Spinal cord (tissue), 10 donors: ENCODE measurements around the gene PPM1M. TPM values are rescaled to one million over a fixed set of nuclear protein-coding genes. Genes with fewer than 3 reads are reported as not detected.

Experiments used
- DNase-seq, 6 donors: peaks; one replicate each; pipeline versions ENCODE4 v3.0.0 to v3.0.0-alpha.2; 2013 to 2015; ENCODE audit warnings: low spot score in 6 of 6, low read depth in 4 of 6
- H3K27ac ChIP-seq: one replicate; pipeline ENCODE4 v1.5.1; 2013; ENCODE audit warnings: low read depth, low read length, control low read depth
- H3K27me3 ChIP-seq: one replicate; pipeline ENCODE4 v1.6.1; 2013; ENCODE audit warnings: low read length; ENCODE audit not compliant: control insufficient read depth, insufficient read depth
- H3K36me3 ChIP-seq: one replicate; pipeline ENCODE4 v1.6.1; 2013; ENCODE audit warnings: low read length; ENCODE audit not compliant: control insufficient read depth, insufficient read depth
- H3K4me1 ChIP-seq: one replicate; pipeline ENCODE4 v1.6.1; 2013; ENCODE audit warnings: low read length; ENCODE audit not compliant: control insufficient read depth, insufficient read depth
- H3K4me3 ChIP-seq: one replicate; pipeline ENCODE4 v1.5.1; 2013; ENCODE audit warnings: low read depth, low read length, control low read depth
- H3K9me3 ChIP-seq: one replicate; pipeline ENCODE4 v1.6.1; 2013; ENCODE audit warnings: low read length; ENCODE audit not compliant: control insufficient read depth, insufficient read depth
- WGBS: methylation state at CpG from one replicate; pipeline ENCODE4 v1.1.5; 2013; ENCODE audit warnings: missing lambda C conversion rate; ENCODE audit not compliant: insufficient coverage; 5-methylcytosine and 5-hydroxymethylcytosine counted together
- polyA plus RNA-seq, 2 donors: library from polyadenylated mRNA; unstranded; fragments of 120-200 nt; gene quantifications; one replicate each; pipeline ENCODE4 v1.2.1, GENCODE V29; 2013; ENCODE audit not compliant: insufficient read length in 2 of 2
- total RNA-seq, 2 donors: library from RNA; depleted of rRNA in 1 of 2; stranded (reverse); fragments of 120-200 nt in 1 of 2; fragments of >200 nt in 1 of 2; gene quantifications; one replicate each; pipeline versions ENCODE4 v1.2.3 to v1.2.4, GENCODE V29; 2013 to 2014
- donor health status: healthy.

PPM1M gene
- total and polyA plus RNA-seq, 4 donors: 7.9 to 21.7 (median 19.6) TPM

DNA sequence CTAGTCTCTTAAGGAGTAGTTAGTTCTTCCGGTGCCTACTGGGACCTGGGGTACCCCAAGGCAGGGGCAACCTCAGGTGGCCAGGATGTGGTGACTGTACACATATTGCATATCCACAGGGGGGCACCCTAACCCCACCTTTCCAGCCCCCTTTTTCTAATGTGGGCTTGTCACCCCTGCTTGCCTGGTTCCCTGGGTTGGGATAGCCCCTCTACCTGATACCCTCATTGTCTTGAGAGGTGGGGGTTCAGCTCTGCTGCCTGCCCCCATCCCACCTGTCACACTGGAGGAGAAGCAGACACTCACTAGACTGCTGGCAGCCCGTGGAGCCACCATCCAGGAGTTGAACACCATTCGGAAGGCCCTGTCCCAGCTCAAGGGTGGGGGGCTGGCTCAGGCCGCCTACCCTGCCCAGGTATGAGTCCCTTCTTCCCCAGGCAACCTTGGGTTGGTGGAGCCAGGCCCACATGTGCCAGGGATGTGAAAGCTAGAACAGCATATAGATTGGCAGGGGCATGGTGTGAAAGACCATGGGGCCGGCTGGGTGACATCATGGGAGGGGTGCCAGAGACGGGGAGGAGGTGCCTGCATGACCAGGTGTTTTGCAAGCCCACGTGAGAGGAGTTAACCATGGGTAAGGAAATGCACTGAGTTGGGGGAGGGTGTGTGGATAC, 46.1 kb downstream of the PPM1M start:
- peak in 2 of 6 donors; percentile 58 to 68 for DNase-seq
- peaks cover 58% of the 10 kb centered on the region for H3K4me1 ChIP-seq
- no peaks in the 10 kb centered on the region for H3K27me3 ChIP-seq
- peaks cover 50% of the 10 kb centered on the region for H3K36me3 ChIP-seq
- H3K4me3 ChIP-seq: no peak overlapping the region
- no peak overlapping the region for H3K27ac ChIP-seq
- 75% methylated on average over 7 of the region's 7 CpGs for WGBS
- H3K9me3 ChIP-seq: no peaks in the 10 kb centered on the region

DNA sequence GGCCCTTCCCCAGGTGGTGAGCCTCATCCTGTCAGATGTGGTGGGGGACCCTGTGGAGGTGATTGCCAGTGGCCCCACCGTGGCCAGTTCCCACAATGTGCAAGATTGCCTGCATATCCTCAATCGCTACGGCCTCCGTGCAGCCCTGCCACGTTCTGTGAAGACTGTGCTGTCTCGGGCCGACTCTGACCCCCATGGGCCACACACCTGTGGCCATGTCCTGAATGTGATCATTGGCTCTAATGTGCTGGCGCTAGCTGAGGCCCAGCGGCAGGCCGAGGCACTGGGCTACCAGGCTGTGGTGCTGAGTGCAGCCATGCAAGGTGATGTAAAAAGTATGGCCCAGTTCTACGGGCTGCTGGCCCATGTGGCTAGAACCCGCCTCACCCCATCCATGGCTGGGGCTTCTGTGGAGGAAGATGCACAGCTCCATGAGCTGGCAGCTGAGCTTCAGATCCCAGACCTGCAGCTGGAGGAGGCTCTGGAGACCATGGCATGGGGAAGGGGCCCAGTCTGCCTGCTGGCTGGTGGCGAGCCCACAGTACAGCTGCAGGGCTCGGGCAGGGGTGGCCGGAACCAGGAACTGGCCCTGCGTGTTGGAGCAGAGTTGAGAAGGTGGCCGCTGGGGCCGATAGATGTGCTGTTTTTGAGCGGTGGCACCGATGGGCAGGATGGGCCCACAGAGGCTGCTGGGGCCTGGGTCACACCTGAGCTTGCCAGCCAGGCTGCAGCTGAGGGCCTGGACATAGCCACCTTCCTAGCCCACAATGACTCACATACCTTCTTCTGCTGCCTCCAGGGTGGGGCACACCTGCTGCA, 46.9 kb downstream of the PPM1M start:
- 91% methylated on average over 17 of the region's 20 CpGs for WGBS

DNA sequence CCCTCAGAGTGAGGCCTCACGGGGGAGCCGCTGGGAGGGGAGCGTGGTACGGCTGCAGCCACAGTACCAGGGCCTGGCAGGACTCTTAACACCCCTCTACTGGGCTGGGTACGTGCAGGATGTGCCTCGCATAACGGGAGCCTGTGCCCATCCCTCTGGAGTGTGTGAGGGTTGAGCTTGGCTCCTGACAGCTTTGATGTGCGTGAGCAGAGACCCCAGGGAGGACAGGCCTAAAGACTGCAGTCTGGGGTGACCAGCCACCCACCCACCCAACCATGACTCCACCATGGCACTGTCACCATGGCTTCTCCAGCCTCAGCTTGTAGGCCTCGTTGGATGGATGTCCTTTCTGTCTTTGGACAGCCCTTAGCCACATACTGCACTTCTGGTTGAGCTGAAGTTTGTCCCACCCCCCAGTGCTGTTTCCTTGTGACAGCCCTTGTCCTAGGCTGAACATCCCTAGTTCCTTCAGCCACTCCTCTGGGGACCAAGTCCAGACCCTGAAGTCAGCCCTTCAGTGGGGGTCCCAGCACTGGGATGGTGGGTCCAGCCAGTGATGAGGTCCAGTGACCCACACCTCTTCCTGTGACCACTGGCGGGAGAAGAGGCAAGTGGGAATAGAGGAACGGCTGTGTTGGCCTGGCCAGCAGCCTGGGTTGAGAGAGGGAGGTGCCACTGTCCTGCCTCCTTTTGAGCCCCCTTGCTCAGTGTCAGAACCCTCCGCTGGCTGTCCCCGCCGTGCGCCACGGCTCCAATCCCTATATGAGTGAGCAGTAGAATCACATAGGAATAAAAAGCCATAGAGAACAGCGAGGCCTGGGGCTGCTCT, 48.1 kb downstream of the PPM1M start:
- Histone ChIP-seq H3K36me3 (peaks cover 53% of the 10 kb centered on the region), H3K27ac (no peak overlapping the region), H3K4me3 (no peak overlapping the region), H3K27me3 (no peaks in the 10 kb centered on the region), H3K4me1 (peaks cover 64% of the 10 kb centered on the region), H3K9me3 (no peaks in the 10 kb centered on the region)
- WGBS: 77% methylated on average over 13 of the region's 17 CpGs
- DNase-seq: no peak

More for the DNA sequence above, 46.9 kb downstream of the PPM1M start:
- no peaks in the 10 kb centered on the region for H3K27me3 ChIP-seq
- no peak overlapping the region for H3K27ac ChIP-seq
- H3K4me1 ChIP-seq: peaks cover 59% of the 10 kb centered on the region
- peaks cover 53% of the 10 kb centered on the region for H3K36me3 ChIP-seq
- no peak overlapping the region for H3K4me3 ChIP-seq
- no peak for DNase-seq
- H3K9me3 ChIP-seq: no peaks in the 10 kb centered on the region

DNA sequence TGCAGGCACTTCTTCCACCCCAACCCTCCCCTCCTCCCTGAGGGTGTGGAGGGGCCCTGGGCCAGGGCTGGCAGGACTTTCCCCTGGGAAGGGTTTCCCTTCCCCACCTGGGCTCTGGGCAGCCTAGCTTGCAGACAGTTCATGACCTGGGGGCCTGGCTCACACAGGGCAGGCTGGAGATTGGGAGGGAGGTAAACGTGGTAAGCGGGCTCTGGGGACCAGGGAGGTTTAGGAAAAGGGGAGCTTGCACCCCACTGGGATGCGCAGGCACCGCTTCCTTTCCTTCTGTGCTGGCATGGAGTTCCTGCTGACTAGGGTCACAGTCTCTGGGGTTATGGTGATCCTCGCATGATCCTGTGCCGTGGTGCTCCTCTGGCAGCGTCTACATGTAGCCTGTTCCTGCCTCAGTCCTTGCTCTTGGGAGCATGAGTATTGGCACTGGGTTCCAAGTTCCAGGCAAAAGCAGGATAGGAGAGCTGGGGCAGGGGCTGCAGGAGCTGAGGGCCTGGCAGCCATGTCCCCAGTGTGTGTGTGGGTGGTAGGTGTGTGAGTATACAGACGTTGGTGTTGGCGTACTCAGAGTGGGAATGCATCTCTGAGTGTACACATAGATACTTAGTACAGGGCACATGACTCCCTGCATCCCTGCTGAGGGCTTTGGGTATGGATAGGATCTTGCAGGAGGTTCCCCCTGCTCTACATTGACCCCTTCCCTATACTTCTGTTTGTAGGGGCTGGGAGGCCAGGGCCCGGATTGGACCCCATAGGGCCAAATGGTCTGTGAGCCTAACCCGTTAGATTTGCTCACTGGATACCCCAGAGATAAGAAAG, 49.0 kb downstream of the PPM1M start:
- H3K36me3 ChIP-seq: peaks cover 56% of the 10 kb centered on the region
- WGBS: 71% methylated on average over 7 of the region's 11 CpGs

DNA sequence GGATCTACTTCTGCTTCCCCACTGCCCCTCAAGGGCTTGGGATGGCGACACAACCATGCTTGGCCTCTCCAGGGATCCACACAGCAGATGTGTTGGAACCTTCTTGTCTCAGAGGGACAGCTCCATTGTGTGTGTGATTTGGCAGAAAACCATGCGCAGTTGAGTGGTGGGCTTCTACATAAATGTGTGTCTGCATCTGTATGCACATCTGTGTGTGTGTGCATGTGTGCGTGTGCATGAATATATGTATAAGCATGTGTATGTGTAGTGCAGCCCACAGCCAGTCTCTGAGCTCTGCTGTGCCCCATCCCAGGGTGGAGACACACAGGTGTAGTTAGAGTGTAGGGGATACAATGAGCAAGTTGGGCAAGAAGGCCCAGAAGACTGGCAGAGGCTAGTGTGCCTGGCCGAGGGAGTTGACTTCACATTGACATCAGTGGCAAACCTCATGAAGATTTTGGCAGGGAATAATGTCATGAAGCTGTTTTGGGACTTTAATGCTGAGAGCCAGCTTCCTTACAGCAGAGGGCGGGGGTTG, 50.2 kb downstream of the PPM1M start:
- Histone ChIP-seq H3K36me3 (peaks cover 44% of the 10 kb centered on the region), H3K4me1 (peaks cover 78% of the 10 kb centered on the region), H3K9me3 (no peaks in the 10 kb centered on the region), H3K27me3 (no peaks in the 10 kb centered on the region), H3K27ac (no peak overlapping the region), H3K4me3 (no peak overlapping the region)
- peak in 1 of 6 donors; percentile 51 for DNase-seq
- 87% methylated on average over 3 of the region's 5 CpGs for WGBS

More for the DNA sequence above, 49.0 kb downstream of the PPM1M start:
- no peak overlapping the region for H3K27ac ChIP-seq
- no peak for DNase-seq
- H3K4me3 ChIP-seq: no peak overlapping the region
- no peaks in the 10 kb centered on the region for H3K9me3 ChIP-seq
- no peaks in the 10 kb centered on the region for H3K27me3 ChIP-seq
- H3K4me1 ChIP-seq: peaks cover 71% of the 10 kb centered on the region

DNA sequence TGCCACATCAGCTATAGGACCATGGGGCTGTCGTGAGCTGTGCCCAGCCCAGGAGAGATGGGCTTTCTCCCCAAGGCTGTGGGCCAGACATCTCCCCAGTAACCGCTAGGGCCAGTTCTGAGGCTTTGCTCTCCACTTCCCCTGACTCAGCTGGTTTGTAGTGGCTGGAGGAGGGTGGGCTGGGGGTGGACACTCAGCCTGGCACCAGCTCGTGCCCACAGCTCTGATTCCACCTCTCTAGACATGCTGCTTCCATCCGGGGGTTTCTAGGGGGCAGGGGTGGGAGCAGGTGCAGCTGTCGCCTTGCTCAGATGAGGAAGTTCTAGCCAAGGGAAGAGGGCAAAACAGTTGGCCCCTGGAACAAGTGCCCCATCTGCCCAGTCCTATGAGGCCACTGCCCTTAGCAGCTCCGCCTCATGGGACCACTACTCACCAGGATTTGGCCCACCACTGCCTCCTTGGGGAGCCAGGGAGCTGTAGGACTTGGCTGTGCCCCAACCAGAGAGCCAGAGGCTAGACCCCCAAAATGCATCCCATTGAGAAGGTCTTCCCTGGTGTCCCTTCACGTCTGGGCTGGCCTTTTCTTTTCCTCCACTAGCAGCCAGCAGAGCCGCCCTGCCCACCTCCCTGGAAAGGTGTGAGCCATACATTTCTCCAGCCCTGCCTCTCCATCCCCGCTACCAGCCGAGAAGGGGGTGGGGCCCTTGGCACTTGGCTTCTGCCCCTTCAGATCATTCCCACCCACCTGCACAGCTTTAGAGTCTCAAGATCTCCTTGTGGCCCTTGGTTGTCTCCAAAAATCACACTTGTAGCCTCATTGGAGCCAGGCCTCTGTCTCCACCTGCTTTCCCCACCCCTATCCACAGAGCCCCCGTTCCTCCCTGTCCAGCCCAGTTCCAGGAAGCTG, 51.9 kb downstream of the PPM1M start:
- H3K9me3 ChIP-seq: no peaks in the 10 kb centered on the region
- peaks cover 26% of the 10 kb centered on the region for H3K36me3 ChIP-seq
- DNase-seq: peak in 1 of 6 donors; percentile 16
- H3K4me3 ChIP-seq: peak overlapping the region; percentile 54
- peaks cover 83% of the 10 kb centered on the region for H3K4me1 ChIP-seq
- H3K27ac ChIP-seq: peak overlapping the region; percentile 78
- WGBS: 42% methylated on average over 10 of the region's 11 CpGs
- H3K27me3 ChIP-seq: no peaks in the 10 kb centered on the region

DNA sequence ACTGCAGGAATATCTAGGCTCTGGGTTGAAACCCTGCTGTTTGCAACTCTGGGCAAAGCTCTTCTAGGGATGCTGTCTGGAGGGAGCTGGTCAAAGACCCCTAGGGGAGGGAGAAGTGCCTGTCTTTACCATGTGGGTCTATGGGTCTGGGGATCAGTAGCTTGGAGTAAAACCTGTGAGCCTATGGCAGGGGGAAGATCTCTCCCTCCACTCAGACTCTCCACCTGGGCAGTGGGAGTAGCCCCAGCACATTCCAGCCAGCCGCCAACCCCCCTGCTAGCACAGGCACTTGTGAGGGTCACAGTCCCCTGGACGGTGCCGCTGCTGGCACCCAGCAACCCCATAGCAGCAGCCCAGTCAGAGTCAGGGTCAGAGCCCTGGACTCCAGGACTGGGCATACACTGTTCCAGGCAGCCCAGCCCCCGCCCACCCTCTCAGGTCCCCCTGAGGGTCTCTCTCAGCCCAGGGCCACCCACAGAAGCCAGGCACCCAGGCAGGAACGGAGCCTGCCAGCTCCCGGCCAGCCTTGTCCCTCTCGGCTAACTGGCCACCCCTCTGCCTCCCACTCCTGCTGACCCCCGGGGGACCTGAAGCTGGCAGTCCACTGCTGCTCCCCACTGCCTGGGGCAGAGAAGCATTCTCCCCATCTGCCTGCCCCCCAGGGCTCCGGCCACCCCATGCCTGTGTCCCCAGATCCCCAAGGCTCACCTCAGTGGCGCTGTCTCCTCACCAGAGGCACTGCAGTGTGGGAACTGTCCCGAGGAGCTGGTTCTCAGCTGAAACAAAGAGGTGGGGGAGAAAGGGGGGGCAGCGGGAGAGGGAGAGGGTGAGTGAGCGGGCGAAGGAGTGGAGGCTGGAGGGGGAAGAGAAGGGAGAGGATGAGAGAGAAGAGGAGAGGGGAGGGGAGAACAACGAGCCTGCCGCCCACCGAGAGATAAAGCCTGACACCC, 52.9 kb downstream of the PPM1M start:
- H3K27ac ChIP-seq: peak overlapping the region; percentile 78
- H3K27me3 ChIP-seq: no peaks in the 10 kb centered on the region
- no peaks in the 10 kb centered on the region for H3K9me3 ChIP-seq
- peak overlapping the region; percentile 54 for H3K4me3 ChIP-seq
- H3K4me1 ChIP-seq: peaks cover 88% of the 10 kb centered on the region
- WGBS: 12% methylated on average over 15 of the region's 17 CpGs
- H3K36me3 ChIP-seq: peaks cover 17% of the 10 kb centered on the region
- peak in 3 of 6 donors; percentile 68 to 95 (median 77) for DNase-seq
